ENCODE data around the gene CNTN5. TPM values are rescaled to one million over a fixed set of nuclear protein-coding genes. Genes with fewer than 3 reads are reported as not detected.

CNTN5 gene
- total RNA-seq, 2 donors from 2014 or later: 0.85 to 4.2 TPM

DNA sequence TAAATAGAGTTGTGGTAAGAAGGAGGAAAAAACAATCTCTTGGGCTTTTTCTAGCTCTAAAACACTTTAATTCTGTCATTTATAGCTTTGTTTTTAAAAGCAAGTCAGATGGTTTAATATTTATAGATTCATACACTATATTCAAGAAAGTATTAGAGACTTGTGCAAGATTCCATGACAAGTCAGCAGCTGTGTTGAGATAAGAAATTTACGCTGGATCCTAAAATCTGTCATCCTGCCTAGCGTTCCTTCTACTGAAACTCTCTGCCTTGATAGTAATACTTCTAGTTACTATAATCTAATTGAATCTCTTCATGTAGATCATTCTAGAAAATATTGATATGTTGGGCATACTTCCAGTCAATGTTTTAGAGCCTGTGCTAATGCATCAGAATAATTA lies 721.8 kb downstream of the CNTN5 start:
- ATAC-seq (ENCODE audit: insufficient number of reproducible peaks, low FRiP score, low read depth) (no peak), DNase-seq (ENCODE audit: low spot score) (no peak)
- no peaks in the 10 kb centered on the region for H3K4me1 ChIP-seq (ENCODE audit: control insufficient read depth in 1 of 2, low read depth in 2 of 2)
- H3K36me3 ChIP-seq: no peaks in the 10 kb centered on the region
- no peaks in the 10 kb centered on the region for H3K27me3 ChIP-seq (replicated peaks; ENCODE audit: insufficient read depth)
- no peak overlapping the region for H3K4me3 ChIP-seq
- H3K27ac ChIP-seq: no peak overlapping the region
- TF ChIP-seq, protein P1, sequence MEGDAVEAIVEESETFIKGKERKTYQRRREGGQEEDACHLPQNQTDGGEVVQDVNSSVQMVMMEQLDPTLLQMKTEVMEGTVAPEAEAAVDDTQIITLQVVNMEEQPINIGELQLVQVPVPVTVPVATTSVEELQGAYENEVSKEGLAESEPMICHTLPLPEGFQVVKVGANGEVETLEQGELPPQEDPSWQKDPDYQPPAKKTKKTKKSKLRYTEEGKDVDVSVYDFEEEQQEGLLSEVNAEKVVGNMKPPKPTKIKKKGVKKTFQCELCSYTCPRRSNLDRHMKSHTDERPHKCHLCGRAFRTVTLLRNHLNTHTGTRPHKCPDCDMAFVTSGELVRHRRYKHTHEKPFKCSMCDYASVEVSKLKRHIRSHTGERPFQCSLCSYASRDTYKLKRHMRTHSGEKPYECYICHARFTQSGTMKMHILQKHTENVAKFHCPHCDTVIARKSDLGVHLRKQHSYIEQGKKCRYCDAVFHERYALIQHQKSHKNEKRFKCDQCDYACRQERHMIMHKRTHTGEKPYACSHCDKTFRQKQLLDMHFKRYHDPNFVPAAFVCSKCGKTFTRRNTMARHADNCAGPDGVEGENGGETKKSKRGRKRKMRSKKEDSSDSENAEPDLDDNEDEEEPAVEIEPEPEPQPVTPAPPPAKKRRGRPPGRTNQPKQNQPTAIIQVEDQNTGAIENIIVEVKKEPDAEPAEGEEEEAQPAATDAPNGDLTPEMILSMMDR (IDR thresholded peaks at IDR 0.05): no peak
- H3K9me3 ChIP-seq: no peaks in the 10 kb centered on the region

DNA sequence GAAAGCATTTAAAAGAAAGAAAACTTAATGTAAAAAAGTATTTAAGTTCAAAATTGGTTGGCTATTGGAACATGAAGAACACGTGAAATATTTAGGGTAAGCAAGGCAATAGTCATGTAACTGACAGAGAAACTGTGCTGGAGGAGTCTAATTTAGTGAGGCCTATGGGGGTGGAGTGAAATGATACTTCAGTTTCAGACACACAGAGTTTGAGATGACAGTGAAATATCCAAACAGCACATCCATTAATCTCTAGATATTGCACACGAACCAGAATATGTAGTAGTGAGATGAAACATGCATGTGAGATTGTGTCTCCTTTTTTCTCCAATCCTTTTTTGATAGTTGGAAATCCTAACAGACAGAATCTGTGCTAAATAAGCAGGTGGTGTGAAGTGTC lies 739.0 kb downstream of the CNTN5 start:
- no peaks in the 10 kb centered on the region for H3K4me1 ChIP-seq (ENCODE audit: control insufficient read depth in 1 of 2, low read depth in 2 of 2)
- no peaks in the 10 kb centered on the region for H3K9me3 ChIP-seq
- H3K4me3 ChIP-seq: no peak overlapping the region
- H3K36me3 ChIP-seq: no peaks in the 10 kb centered on the region
- no peaks in the 10 kb centered on the region for H3K27me3 ChIP-seq (replicated peaks; ENCODE audit: insufficient read depth)
- DNase-seq (ENCODE audit: low spot score) (no peak), ATAC-seq (ENCODE audit: insufficient number of reproducible peaks, low FRiP score, low read depth) (no peak)
- no peak overlapping the region for H3K27ac ChIP-seq
- TF ChIP-seq, protein P1 (IDR thresholded peaks at IDR 0.05): no peak

DNA sequence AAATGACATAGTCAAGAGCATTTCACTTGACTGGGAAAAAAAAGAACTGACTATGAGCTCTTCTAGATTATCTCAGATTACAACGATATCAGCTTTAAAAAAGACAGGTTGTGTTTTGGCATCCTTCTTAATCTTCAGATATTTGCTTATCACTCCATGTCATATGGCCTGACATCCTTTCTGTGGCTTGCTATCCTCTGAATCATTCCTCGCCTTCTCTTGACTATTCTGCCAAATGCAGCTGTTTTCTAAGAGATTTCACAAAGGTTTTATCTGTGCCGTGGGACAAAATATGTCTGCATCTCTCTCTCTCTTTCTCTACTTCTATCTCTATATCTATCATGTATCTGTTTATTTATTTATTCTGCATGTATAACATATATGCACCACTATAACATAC lies 746.1 kb downstream of the CNTN5 start:
- no peak overlapping the region for H3K27ac ChIP-seq
- H3K9me3 ChIP-seq: no peaks in the 10 kb centered on the region
- no peaks in the 10 kb centered on the region for H3K27me3 ChIP-seq (replicated peaks; ENCODE audit: insufficient read depth)
- DNase-seq (ENCODE audit: low spot score): no peak
- no peaks in the 10 kb centered on the region for H3K36me3 ChIP-seq
- H3K4me3 ChIP-seq: no peak overlapping the region
- no peak for ATAC-seq (ENCODE audit: insufficient number of reproducible peaks, low FRiP score, low read depth)
- no peaks in the 10 kb centered on the region for H3K4me1 ChIP-seq (ENCODE audit: control insufficient read depth in 1 of 2, low read depth in 2 of 2)
- TF ChIP-seq, protein P1 (IDR thresholded peaks at IDR 0.05): no peak

DNA sequence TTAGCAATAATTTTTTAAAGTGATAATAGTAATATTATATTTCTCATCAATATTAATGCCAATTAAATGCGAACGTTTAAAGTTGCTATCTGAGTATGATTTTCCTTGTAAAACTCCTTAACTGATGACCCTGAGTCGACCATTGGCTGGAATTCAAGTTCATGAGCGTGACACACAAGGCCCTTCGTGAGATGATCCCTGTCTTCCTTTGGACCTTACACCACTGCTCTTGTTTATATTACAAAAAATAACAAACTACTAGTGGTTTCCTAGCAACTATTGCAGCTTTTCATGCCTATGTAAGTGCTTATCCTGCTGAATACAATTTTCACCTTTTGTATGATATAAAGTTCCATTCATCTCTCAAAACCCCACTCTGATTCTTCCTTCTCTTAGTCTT lies 752.9 kb downstream of the CNTN5 start:
- H3K36me3 ChIP-seq: no peaks in the 10 kb centered on the region
- H3K9me3 ChIP-seq: no peaks in the 10 kb centered on the region
- H3K4me3 ChIP-seq: no peak overlapping the region
- H3K4me1 ChIP-seq (ENCODE audit: control insufficient read depth in 1 of 2, low read depth in 2 of 2): no peaks in the 10 kb centered on the region
- no peaks in the 10 kb centered on the region for H3K27me3 ChIP-seq (replicated peaks; ENCODE audit: insufficient read depth)
- TF ChIP-seq, protein P1 (IDR thresholded peaks at IDR 0.05): no peak
- no peak overlapping the region for H3K27ac ChIP-seq
- ATAC-seq (ENCODE audit: insufficient number of reproducible peaks, low FRiP score, low read depth) (no peak), DNase-seq (ENCODE audit: low spot score) (no peak)

DNA sequence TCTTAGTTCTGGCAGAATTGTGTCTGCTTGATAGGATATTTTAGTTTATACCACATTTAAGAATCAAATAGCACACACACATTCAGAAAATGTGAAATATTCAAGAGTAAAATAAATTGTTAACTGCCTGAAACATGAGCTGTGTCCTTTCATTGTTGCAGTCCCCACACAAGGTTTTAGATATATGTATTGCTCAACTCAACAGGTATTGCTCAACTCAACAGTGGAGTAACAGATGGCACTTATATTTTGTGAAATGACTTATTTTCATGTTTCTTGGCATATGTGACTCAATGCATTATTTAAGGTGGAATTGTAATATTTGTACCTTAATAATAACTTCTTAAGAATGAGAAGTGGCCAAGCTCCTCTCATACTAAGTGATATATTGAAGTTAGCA lies 760.3 kb downstream of the CNTN5 start:
- no peaks in the 10 kb centered on the region for H3K36me3 ChIP-seq
- no peaks in the 10 kb centered on the region for H3K27me3 ChIP-seq (replicated peaks; ENCODE audit: insufficient read depth)
- no peak overlapping the region for H3K4me3 ChIP-seq
- H3K4me1 ChIP-seq (ENCODE audit: control insufficient read depth in 1 of 2, low read depth in 2 of 2): no peaks in the 10 kb centered on the region
- no peak overlapping the region for H3K27ac ChIP-seq
- no peaks in the 10 kb centered on the region for H3K9me3 ChIP-seq
- ATAC-seq (ENCODE audit: insufficient number of reproducible peaks, low FRiP score, low read depth) (no peak), DNase-seq (ENCODE audit: low spot score) (no peak)
- TF ChIP-seq, protein P1 (IDR thresholded peaks at IDR 0.05): no peak

Data from thoracic aorta (tissue), 2 donors.